ENCODE data around the gene VANGL2. TPM values are rescaled to one million over a fixed set of nuclear protein-coding genes. Genes with fewer than 3 reads are reported as not detected.
"Not testable (repeated sequence)": the region's sequence is repeated elsewhere in the genome, so short reads cannot be mapped to it uniquely, and the experiment has no call there.

The VANGL2 gene
- total RNA-seq, 1 donor from 2014 or later, result not detected

GRCh38 chr1:160370561-160371345 lies 29.6 kb upstream of the VANGL2 start:
- DNase-seq (ENCODE audit: low read depth in 2 of 2), result no peak

DNA sequence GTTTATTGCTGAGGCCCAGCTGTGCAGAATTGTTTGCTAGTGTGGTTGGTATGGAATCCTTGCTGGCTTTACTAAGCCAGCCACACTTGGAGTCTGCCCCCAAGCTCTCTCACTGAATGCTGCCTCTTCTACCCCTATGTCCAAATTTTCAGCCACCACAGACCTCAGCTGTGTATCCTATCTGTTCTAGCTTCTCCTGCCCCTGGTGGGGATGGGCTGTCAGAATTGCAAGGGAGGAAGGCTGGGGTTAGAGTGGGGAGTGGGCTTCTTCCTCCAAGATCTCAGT lies 29.1 kb upstream of the VANGL2 start:
- DNase-seq (ENCODE audit: low read depth in 2 of 2), result no peak

- no peak for DNase-seq (ENCODE audit: low read depth in 2 of 2)
Observed at GRCh38 chr1:160371756-160372155, 28.6 kb upstream of the VANGL2 start.

- DNase-seq (ENCODE audit: low read depth in 2 of 2), result no peak
Observed at GRCh38 chr1:160373696-160374095, 26.7 kb upstream of the VANGL2 start.

DNA sequence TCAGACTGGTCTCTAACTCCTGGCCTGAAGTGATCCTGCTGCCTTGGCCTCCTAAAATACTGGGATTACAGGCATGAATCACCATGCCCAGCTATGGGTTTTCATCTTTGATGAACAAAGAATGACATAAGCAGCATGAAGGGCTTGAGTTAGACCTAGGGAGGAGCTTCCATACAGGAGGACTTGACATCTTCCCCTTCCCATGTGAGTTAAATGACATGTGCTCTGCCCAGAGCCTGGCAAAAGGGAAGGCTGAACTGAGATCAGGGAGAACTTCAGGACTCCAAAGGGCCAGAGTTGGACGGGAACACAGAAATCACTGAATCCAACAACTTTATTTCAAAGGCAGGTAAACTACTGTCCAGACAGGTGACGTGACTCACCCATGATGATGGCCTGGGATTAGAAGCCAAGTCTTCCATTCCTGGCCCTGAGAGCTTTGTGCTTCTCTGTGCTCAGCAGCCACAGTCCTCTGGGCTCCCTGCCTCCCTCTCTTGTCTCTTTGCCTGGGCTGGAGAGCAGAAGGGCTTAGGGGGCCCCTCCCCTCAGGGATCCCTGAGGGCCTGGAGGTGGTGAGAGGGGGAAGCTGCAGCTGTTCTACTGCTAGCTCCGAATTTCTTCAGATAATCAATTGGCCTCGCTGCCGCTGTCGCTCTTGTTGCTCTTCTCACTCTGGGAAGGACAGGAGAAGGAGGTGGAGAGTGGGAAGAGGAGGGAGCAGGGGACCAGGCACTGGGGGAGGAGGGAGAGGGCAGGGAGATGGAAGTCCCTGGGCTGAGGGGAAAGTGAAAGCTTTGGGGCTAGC lies 25.9 kb upstream of the VANGL2 start:
- no peak for DNase-seq (ENCODE audit: low read depth in 2 of 2)

- DNase-seq (ENCODE audit: low read depth in 2 of 2), result peak in 1 of 2 donors; percentile 31
Observed at GRCh38 chr1:160375788-160376524, 24.4 kb upstream of the VANGL2 start.

GRCh38 chr1:160376525-160377131 lies 23.7 kb upstream of the VANGL2 start:
- DNase-seq (ENCODE audit: low read depth in 2 of 2), result peak; percentile 65 to 77

- DNase-seq (ENCODE audit: low read depth in 2 of 2), result no peak
Observed at GRCh38 chr1:160377585-160378206, 22.7 kb upstream of the VANGL2 start.

DNA sequence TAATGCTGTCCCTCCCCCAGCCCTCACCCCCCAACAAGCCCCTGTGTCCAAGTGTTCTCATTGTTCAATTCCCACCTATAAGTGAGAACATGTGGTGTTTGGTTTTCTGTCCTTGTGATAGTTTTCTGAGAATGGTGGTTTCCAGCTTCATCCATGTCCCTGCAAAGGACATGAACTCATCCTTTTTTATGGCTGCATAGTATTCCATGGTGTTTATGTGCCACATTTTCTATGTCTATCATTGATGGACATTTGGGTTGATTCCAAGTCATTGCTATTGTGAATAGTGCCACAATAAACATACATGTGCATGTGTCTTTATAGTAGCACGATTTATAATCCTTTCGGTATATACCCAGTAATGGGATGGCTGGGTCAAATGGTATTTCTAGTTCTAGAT lies 15.6 kb upstream of the VANGL2 start:
- DNase-seq (ENCODE audit: low read depth in 2 of 2), result not testable (repeated sequence)

DNA sequence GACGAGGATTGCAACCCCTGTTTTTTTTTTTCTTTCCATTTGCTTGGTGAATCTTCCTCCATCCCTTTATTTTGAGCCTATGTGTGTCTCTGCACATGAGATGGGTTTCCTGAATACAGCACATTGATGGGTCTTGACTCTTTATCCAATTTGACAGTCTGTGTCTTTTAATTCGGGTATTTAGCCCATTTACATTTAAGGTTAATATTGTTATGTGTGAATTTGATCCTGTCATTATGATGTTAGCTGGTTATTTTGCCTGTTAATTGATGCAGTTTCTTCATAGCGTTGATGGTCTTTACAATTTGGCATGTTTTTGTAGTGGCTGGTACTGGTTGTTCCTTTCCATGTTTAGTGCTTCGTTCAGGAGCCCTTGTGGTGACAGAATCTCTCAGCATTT lies 12.0 kb upstream of the VANGL2 start:
- not testable (repeated sequence) for DNase-seq (ENCODE audit: low read depth in 2 of 2)

DNA sequence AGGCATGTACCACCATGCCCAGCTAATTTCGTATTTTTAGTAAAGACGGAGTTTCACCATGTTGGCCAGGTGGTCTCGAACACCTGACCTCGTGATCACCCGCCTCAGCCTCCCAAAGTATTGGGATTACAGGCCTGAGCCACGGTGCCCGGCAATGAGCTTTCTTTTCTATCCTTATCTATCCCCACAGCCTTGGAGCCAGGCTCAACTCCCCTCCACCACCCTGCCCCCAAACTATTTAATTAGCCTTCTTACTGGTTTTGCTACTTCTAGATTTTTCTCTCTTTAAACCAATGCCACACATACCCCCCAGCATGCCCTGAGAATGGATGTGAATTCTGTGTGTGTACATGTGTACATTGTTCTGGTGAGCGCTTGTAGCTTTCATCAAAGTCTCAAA lies 5.7 kb upstream of the VANGL2 start:
- no peak for DNase-seq (ENCODE audit: low read depth in 2 of 2)

GRCh38 chr1:160397651-160398050 lies 2.7 kb upstream of the VANGL2 start:
- DNase-seq (ENCODE audit: low read depth in 2 of 2), result no peak

GRCh38 chr1:160398823-160399222 lies 1.5 kb upstream of the VANGL2 start:
- no peak for DNase-seq (ENCODE audit: low read depth in 2 of 2)

DNA sequence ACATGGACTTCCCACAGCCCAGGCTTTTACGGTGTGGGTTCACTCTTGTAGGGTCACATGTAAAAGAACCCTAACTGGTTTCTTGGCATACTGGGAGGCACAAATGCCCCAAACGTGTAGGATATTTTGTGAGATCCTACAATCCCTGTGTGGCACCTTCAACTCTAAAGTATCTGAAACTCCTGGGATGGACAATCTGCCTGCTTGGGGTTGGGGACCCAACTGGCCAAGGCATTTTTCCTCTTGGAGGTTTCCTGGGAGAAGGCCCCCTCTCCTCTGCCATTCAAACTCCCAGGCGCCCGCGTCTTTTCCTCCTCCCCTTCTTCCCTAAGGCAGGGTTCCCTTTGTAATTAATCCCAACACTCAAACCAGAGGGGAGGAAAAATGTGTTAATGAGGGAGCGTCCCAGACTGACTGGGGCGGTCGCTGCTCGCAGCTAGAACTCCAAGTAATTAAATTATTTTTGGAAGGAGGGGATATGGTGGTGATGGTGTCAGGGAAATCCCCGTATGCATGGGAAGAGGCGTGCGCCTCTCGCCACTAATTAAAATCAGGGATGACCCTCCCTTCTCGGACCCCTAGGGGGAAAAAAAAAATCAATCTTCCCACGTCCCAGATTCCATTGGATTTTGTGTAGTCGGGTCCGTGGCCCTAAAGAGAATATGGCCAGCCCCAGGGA lies 681 bp upstream of the VANGL2 start:
- DNase-seq (ENCODE audit: low read depth in 2 of 2), result no peak

DNA sequence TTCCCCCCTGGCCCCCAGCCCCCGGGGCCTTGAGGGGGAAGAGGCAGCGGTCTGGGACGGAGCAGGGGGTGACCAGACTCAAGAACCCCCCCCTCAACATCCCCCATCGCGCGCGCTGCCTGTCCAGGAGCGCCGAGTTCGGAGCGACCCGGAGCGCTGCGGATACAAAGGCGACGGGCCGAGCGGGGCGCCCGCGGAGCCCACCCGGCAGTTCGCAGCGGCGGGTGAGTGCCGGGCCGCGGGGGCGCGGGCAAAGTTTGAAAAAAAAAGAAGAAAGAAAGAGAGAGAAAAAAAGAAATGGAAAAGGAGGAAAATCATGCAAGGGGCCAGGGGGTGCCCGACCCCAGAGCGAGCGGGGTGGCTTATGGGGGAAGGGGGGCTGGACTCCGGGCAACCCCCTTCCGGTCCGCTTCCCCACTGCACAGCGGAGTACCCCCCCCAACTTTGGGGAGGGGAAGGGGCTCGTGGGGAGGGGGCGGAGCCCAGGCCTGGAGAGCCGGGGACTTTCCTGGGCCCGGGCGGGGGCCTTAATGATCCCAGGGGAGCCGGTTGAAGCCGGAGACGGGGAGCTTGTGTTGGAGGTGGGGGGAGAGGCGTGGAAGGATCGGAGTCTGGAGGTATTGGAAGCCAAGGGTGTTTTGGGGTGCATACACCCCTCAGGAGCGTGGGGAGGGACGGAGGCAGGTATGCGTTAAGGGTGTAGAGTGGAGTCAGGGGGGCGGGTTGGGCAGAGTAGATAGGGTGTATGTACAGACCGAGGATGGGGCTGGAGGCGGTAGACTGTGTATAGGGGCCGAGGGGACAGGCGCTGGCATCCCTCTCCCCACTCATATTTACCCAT lies 502 bp downstream of the VANGL2 start:
- DNase-seq (ENCODE audit: low read depth in 2 of 2), result no peak

GRCh38 chr1:160401487-160401805 lies 1.1 kb downstream of the VANGL2 start:
- no peak for DNase-seq (ENCODE audit: low read depth in 2 of 2)

DNA sequence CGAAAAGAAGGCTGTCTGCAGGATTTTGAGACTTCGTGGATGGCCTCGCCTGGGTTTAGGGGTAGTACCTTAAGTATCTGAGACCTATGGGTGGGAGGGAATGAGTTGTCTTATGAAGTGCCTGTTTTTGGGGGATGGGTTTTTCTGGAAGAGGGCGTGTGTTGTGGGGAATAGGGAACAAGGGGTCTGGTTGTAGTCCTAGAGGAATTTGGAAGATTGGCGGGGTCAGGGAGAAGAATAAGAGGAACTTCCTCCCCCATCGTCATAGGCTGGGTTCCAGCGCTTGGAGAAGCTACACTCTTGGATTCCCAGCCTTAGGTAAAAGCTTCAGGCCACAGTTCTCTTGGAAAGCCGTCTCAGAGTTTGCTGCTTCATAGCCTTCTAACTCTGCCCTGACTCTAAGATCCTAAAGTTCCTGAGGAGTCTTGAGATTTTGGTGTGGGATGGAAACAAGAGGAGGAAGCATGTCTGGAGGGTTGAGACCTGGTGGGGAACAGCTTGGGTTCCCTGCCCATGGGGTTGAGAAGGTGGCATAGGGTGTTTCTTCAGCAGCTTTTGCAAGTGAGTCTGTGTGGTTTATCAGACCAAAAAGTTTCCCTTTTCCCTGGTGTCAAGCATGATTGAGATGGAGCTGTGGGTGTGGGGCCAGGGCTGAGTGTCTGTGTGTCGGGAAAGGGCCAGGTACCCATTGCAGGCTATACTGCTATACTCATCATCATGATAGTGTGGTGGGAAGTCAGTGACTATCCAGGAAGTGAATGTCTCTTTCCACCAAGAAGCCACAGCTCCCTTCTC lies 1.8 kb downstream of the VANGL2 start:
- DNase-seq (ENCODE audit: low read depth in 2 of 2), result no peak

GRCh38 chr1:160403244-160403643 lies 2.9 kb downstream of the VANGL2 start:
- DNase-seq (ENCODE audit: low read depth in 2 of 2), result peak; percentile 17 to 56

- DNase-seq (ENCODE audit: low read depth in 2 of 2), result no peak
Observed at GRCh38 chr1:160404094-160404493, 3.7 kb downstream of the VANGL2 start.
